Body of pancreas (tissue), 4 donors: ENCODE results near the gene AP3D1. TPM values are rescaled to one million over a fixed set of nuclear protein-coding genes. Genes with fewer than 3 reads are reported as not detected.

Source experiments
- ATAC-seq: fragments of 150-250 bp; one replicate; pipeline ENCODE4 v1.9.1; 2016
- DNase-seq, 4 donors: peaks; one replicate each; pipeline ENCODE4 v3.0.0-alpha.2; 2019
- H3K27ac ChIP-seq, 4 donors: fragments of 200-600 bp; sonication (generic); 1 replicate in 3 of 4; 2 replicates in 1 of 4; pipeline versions ENCODE4 v1.5.1 to v1.6.1; 2016 to 2019; ENCODE audit warnings: mild to moderate bottlenecking in 1 of 4, mixed read lengths in 1 of 4, moderate library complexity in 1 of 4
- H3K27me3 ChIP-seq, 2 donors: fragments of 200-600 bp; sonication (generic); one replicate each; pipeline ENCODE4 v1.6.0; 2016; ENCODE audit warnings: mild to moderate bottlenecking in 1 of 2
- H3K36me3 ChIP-seq, 2 donors: fragments of 200-600 bp; sonication (generic); replicated peaks in 1 of 2; 2 replicates each; pipeline ENCODE4 v1.5.1; 2016; ENCODE audit warnings: low read depth in 2 of 2; ENCODE audit not compliant: insufficient read depth in 1 of 2
- H3K4me1 ChIP-seq: fragments of 200-600 bp; sonication (generic); one replicate; pipeline ENCODE4 v1.6.0; 2016
- H3K4me3 ChIP-seq, 2 donors: fragments of 200-600 bp; sonication (generic); 1 replicate in 1 of 2; 2 replicates in 1 of 2; pipeline ENCODE4 v1.5.1; 2016 to 2019
- H3K9me3 ChIP-seq, 3 donors: fragments of 200-600 bp; sonication (generic); 1 replicate in 2 of 3; 2 replicates in 1 of 3; pipeline ENCODE4 v1.5.1; 2016
- CTCF ChIP-seq, 7 experiments: fragments of 450-650 bp in 4 of 7; fragments of 200-600 bp in 3 of 7; sonication (generic) in 3 of 7; IDR thresholded peaks; one replicate each; pipeline ENCODE4 v1.5.1; 2016 to 2019; ENCODE audit warnings: antibody characterized with exemption in 7 of 7
- POLR2A ChIP-seq, 3 donors: fragments of 450-650 bp; IDR thresholded peaks; one replicate each; pipeline ENCODE4 v1.6.1; 2016; ENCODE audit warnings: antibody characterized with exemption in 3 of 3, mild to moderate bottlenecking in 2 of 3
- whole genome bisulfite sequencing, 2 donors: methylation state at CpG; one replicate each; pipeline ENCODE4 v1.1.5; 2017; 5-methylcytosine and 5-hydroxymethylcytosine counted together
- intact Hi-C: fragments of 100-400 bp; cut with DNase I; formaldehyde crosslinking; loops from one replicate; pipeline ENCODE4 v1.15.1; 2023
- total RNA-seq, 2 donors: library from RNA; depleted of rRNA; stranded (reverse); fragments of >200 nt; gene quantifications; one replicate each; pipeline ENCODE4 v1.1.0, GENCODE V29; 2016

Gene AP3D1
- total RNA-seq, 2 donors from 2014 or later, result 77.0 to 124 TPM

- no peak for DNase-seq
- H3K4me1 ChIP-seq, result peaks cover 10% of the 10 kb centered on the region
- intact Hi-C loops, result no loop called here
- H3K9me3 ChIP-seq, result no peaks in the 10 kb centered on the region
- no peak for ATAC-seq
- H3K27ac ChIP-seq, result no peak overlapping the region
- peaks cover 0 to 10% of the 10 kb centered on the region in 2 donors for H3K36me3 ChIP-seq
- no peak for TF ChIP-seq POLR2A (IDR thresholded peaks at IDR 0.05)
- no peak for TF ChIP-seq CTCF (IDR thresholded peaks at IDR 0.05)
- H3K4me3 ChIP-seq, result no peak overlapping the region
- H3K27me3 ChIP-seq, result no peaks in the 10 kb centered on the region
- WGBS, 2 donors, result 94 to 95% methylated on average over 15 to 22 of the region's 22 CpGs
Observed at GRCh38 chr19:2184422-2184975, 33.1 kb upstream of the AP3D1 start.

DNA sequence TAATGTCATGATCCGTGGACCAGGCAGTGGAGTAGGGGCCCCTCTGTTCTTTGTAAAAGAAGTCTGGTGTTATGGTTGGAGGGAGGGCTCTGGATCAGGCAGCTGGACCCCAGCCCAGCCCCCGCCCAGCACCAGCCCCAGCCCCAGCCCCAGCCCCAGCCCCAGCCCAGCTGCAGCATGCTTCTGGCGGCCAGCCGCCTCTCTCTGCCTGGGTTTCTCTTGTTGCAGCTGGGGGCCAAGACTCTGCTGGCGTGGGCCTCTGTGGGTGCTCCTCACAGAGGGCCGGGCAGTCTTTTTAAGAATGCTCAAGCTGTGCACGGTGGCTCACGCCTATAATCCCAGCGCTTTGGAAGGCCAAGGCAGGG, 30.2 kb upstream of the AP3D1 start:
- no peak overlapping the region for H3K27ac ChIP-seq
- DNase-seq (no peak), ATAC-seq (no peak)
- H3K4me3 ChIP-seq, result no peak overlapping the region
- TF ChIP-seq POLR2A (IDR thresholded peaks at IDR 0.05) (no peak), CTCF (IDR thresholded peaks at IDR 0.05) (no peak)
- intact Hi-C loops, result no loop called here
- no peaks in the 10 kb centered on the region for H3K9me3 ChIP-seq
- no peaks in the 10 kb centered on the region for H3K27me3 ChIP-seq
- peaks cover 0 to 3% of the 10 kb centered on the region in 2 donors for H3K36me3 ChIP-seq
- peaks cover 8% of the 10 kb centered on the region for H3K4me1 ChIP-seq
- WGBS, 2 donors, result 81 to 87% methylated on average over 5 to 8 of the region's 9 CpGs

DNA sequence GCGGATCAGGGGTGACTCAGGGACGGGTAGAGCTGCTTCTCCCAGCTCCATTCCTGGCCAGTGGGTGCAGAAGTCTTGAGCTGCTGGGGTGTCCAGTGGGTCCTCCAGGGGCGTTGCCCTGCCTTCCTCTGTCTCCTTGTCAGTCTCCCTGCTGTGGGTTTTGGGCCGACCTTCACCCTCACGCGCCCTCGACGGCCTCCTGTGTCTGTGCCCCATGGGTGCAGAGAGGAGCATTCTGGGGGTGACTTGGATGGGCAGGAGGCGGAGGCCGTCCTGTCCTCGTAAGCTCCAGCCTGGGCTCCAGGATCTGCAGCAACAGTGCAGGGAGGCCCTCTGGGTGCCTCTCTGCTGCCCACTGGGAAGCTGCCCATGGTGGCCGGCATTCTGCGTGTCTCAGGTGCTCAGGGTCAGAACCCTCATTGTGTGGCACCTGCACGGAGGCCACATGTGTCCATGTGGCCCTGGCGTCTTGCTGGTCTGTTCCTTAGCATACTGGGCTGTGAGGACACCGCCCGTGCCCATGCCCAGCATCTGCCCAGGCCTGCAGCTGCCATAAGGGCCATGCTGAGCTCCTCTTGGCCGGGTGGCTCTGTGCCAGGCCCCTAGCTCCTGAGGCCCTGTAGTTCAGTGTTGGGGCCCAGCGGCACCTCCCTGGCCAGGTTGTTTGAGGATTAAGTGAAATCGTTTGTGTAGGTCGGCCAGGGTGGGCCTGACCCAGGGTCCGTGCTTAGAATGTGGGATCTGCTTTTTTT, 29.7 kb upstream of the AP3D1 start:
- Histone ChIP-seq H3K27ac (no peak overlapping the region), H3K4me3 (no peak overlapping the region), H3K27me3 (no peaks in the 10 kb centered on the region), H3K9me3 (no peaks in the 10 kb centered on the region), H3K4me1 (peaks cover 8% of the 10 kb centered on the region), H3K36me3 (no peaks in the 10 kb centered on the region)
- intact Hi-C loops, result no loop called here
- 84 to 85% methylated on average over 10 to 22 of the region's 22 CpGs for WGBS, 2 donors
- DNase-seq, result no peak
- no peak for TF ChIP-seq POLR2A (IDR thresholded peaks at IDR 0.05)
- no peak for ATAC-seq

DNA sequence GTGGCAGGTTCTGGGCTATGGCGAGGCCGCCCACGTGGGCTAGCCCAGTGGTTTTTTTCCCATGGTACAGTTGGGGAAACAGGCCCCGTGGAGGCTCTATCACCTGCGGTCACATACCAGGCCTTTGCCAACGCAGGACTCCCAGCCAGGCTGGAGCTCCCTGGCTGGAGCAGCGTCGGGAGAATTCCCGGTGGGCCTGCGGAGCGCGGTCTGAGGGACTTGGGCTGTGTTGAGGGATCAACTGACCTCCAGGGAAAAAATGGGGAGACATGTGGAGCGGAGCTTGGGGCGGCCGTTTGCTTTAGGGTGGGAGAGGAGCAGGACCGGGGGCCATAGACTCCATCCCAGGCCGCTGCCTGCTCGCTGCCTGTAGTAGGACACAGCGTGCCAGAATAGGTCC, 28.7 kb upstream of the AP3D1 start:
- H3K36me3 ChIP-seq, result no peaks in the 10 kb centered on the region
- no peak for ATAC-seq
- H3K4me3 ChIP-seq, result no peak overlapping the region
- intact Hi-C loops, result no loop called here
- 89 to 90% methylated on average over 15 to 19 of the region's 19 CpGs for WGBS, 2 donors
- peaks cover 8% of the 10 kb centered on the region for H3K4me1 ChIP-seq
- H3K27ac ChIP-seq, result no peak overlapping the region
- no peak for DNase-seq
- H3K9me3 ChIP-seq, result no peaks in the 10 kb centered on the region
- no peak for TF ChIP-seq CTCF (IDR thresholded peaks at IDR 0.05)
- TF ChIP-seq POLR2A (IDR thresholded peaks at IDR 0.05), result no peak
- H3K27me3 ChIP-seq, result no peaks in the 10 kb centered on the region

GRCh38 chr19:2179095-2179494, 27.7 kb upstream of the AP3D1 start:
- DNase-seq (no peak), ATAC-seq (no peak)
- no peak for TF ChIP-seq POLR2A (IDR thresholded peaks at IDR 0.05)
- no peak for TF ChIP-seq CTCF (IDR thresholded peaks at IDR 0.05)
- Histone ChIP-seq H3K27ac (no peak overlapping the region), H3K4me1 (peaks cover 10% of the 10 kb centered on the region), H3K27me3 (no peaks in the 10 kb centered on the region), H3K4me3 (no peak overlapping the region), H3K36me3 (no peaks in the 10 kb centered on the region), H3K9me3 (no peaks in the 10 kb centered on the region)
- 93 to 95% methylated on average over 13 to 17 of the region's 17 CpGs for WGBS, 2 donors
- intact Hi-C loops, result no loop called here
